GM12801 (cell line): ENCODE results near the gene TANC1.

Experiments
- CTCF ChIP-seq: IDR thresholded peaks from one replicate; pipeline ENCODE4 v1.5.1; 2011; ENCODE audit warnings: control low read depth; ENCODE audit not compliant: insufficient read length; ENCODE audit errors: extremely low read depth

TANC1 gene

GRCh38 chr2:159032146-159032545 lies 63.7 kb downstream of the TANC1 start:
- no peak for TF ChIP-seq CTCF

GRCh38 chr2:159032580-159032979 lies 64.1 kb downstream of the TANC1 start:
- no peak for TF ChIP-seq CTCF

- no peak for TF ChIP-seq CTCF
These were observed 66.3 kb downstream of the TANC1 start for GRCh38 chr2:159034713-159035112.

GRCh38 chr2:159035790-159036411 lies 67.5 kb downstream of the TANC1 start:
- TF ChIP-seq CTCF: no peak

GRCh38 chr2:159042115-159042850 lies 73.8 kb downstream of the TANC1 start:
- no peak for TF ChIP-seq CTCF

- no peak for TF ChIP-seq CTCF
These were observed 75.3 kb downstream of the TANC1 start for GRCh38 chr2:159043710-159044109.

GRCh38 chr2:159044804-159045286 lies 76.4 kb downstream of the TANC1 start:
- TF ChIP-seq CTCF: no peak
